ENCODE measurements around the gene SLC25A40. TPM values are rescaled to one million over a fixed set of nuclear protein-coding genes. Genes with fewer than 3 reads are reported as not detected.

SLC25A40 gene
- total RNA-seq, 1 donor from 2014 or later, result 4.0 TPM

DNA sequence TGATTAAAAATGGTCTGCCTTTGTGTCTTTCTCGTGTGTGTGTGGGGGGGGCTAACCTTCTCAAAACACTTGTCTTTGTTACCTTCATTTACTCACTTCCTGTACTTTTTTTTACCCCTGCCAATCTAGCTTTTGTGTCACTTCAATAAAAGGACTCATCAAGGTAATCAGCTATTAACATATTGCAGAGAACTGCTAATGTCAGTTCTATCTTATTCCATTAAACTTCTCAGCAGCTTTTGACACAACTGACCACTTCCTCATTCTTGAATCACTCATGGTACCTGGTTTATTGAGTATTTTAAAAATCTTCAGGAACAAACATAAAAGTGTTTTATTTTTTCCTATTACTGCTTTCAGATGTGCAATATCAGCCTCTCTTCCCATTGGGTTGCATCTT, 59.8 kb downstream of the SLC25A40 start:
- H3K36me3 ChIP-seq, result no peaks in the 10 kb centered on the region
- DNase-seq (ENCODE audit: low spot score in 2 of 2), result no peak
- H3K4me3 ChIP-seq, result no peak overlapping the region
- TF ChIP-seq, protein P1, sequence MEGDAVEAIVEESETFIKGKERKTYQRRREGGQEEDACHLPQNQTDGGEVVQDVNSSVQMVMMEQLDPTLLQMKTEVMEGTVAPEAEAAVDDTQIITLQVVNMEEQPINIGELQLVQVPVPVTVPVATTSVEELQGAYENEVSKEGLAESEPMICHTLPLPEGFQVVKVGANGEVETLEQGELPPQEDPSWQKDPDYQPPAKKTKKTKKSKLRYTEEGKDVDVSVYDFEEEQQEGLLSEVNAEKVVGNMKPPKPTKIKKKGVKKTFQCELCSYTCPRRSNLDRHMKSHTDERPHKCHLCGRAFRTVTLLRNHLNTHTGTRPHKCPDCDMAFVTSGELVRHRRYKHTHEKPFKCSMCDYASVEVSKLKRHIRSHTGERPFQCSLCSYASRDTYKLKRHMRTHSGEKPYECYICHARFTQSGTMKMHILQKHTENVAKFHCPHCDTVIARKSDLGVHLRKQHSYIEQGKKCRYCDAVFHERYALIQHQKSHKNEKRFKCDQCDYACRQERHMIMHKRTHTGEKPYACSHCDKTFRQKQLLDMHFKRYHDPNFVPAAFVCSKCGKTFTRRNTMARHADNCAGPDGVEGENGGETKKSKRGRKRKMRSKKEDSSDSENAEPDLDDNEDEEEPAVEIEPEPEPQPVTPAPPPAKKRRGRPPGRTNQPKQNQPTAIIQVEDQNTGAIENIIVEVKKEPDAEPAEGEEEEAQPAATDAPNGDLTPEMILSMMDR (IDR thresholded peaks at IDR 0.05), result no peak
- no peaks in the 10 kb centered on the region for H3K27me3 ChIP-seq
- intact Hi-C loops (cut with DNase I), result no loop called here
- no peaks in the 10 kb centered on the region for H3K9me3 ChIP-seq
- H3K27ac ChIP-seq, result no peak overlapping the region
- H3K4me1 ChIP-seq, result no peaks in the 10 kb centered on the region

DNA sequence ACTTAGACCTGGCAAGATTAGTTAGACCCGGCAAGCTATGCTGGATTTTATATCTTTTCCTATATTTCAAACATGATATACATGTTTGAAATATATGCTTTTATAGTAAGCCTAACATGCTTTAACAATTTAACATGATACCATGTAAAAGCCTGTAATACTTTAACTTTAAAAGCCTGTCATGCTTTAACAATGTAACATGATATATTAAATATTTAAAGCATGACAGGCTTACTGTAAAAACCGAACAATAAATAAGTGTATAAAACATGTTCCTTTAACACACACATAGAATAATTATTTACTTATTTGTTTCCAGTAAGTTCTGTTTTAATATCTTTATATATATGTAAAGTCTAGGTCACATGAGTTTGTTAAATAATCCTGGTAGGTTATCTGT, 65.4 kb downstream of the SLC25A40 start:
- H3K4me3 ChIP-seq, result no peak overlapping the region
- TF ChIP-seq, protein P1 (IDR thresholded peaks at IDR 0.05), result no peak
- no peak overlapping the region for H3K27ac ChIP-seq
- no peaks in the 10 kb centered on the region for H3K4me1 ChIP-seq
- H3K27me3 ChIP-seq, result no peaks in the 10 kb centered on the region
- no peak for DNase-seq (ENCODE audit: low spot score in 2 of 2)
- no peaks in the 10 kb centered on the region for H3K9me3 ChIP-seq
- H3K36me3 ChIP-seq, result no peaks in the 10 kb centered on the region
- intact Hi-C loops (cut with DNase I), result no loop called here

DNA sequence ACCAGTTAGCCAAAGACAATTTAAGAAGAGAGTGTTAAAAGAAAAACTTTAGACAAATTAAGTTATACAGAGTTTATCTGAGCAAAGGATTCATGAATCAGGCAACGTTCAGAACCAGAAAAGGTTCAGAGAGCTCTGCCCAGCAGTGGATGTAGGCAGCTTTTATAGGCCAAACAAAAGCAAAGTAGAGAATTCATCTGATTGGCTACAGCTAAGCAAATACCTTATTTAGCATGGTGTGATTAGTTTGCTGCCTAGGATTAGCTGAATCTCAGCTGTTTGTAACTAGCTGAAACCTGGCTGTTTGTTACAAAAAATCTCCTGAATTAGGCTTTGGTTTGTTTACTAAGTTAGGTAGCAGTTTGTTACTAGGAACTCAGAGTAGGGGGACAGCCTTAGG, 66.0 kb downstream of the SLC25A40 start:
- intact Hi-C loops (cut with DNase I), result no loop called here
- DNase-seq (ENCODE audit: low spot score in 2 of 2), result no peak
- TF ChIP-seq, protein P1 (IDR thresholded peaks at IDR 0.05), result no peak
- H3K4me3 ChIP-seq, result no peak overlapping the region
- no peak overlapping the region for H3K27ac ChIP-seq
- H3K4me1 ChIP-seq, result no peaks in the 10 kb centered on the region
- H3K9me3 ChIP-seq, result no peaks in the 10 kb centered on the region
- no peaks in the 10 kb centered on the region for H3K36me3 ChIP-seq
- H3K27me3 ChIP-seq, result no peaks in the 10 kb centered on the region

DNA sequence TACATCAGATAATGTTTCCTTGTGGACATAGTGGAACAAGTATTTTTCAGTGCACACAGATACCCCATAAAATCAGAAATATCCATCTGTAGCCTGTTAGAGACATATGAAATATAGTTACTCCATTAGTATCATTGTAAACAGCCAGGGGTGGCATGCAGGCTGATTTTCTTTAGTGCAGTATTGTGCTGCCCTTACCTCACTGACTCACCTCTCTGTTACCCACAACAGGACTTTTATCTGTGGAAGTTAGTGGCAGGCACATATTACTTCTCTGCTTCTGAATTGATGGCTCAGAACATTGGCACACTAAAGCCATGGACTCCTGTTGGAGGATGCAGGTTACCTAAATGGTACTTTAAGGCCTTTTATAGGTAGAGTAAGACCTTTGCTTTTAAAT, 70.0 kb downstream of the SLC25A40 start:
- no peaks in the 10 kb centered on the region for H3K36me3 ChIP-seq
- H3K9me3 ChIP-seq, result no peaks in the 10 kb centered on the region
- TF ChIP-seq, protein P1 (IDR thresholded peaks at IDR 0.05), result no peak
- H3K27me3 ChIP-seq, result no peaks in the 10 kb centered on the region
- intact Hi-C loops (cut with DNase I), result no loop called here
- no peak for DNase-seq (ENCODE audit: low spot score in 2 of 2)
- no peak overlapping the region for H3K27ac ChIP-seq
- H3K4me1 ChIP-seq, result no peaks in the 10 kb centered on the region
- no peak overlapping the region for H3K4me3 ChIP-seq

DNA sequence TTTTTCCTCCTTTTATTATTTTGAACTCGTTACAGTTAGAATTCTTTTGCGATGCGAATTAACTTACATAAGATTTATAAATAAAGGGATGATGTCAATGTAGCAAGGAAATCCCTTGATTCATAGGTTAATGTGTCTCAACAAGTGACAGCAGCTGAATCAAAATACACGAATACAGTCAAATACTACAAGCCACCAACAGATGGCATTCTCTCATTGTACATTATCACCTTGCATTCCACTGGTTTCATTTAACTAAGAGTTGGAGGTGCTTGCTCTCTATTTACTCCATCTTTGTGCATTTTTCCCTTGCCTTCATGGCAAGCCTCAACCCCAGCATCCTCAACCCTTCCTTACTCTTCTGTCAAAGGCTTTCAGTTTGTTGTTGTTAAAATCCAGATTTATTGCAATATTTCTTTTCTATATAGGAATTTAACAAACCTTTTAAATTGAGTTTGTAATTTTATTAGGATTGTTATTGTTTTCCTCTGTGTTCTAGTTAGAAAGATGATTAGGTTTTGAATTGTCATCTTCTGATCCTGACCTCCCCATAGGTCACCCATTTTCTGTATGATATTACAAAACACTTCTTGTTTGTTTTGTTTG, 78.3 kb downstream of the SLC25A40 start:
- Histone ChIP-seq H3K4me3 (no peak overlapping the region), H3K9me3 (peaks cover 0 to 2% of the 10 kb centered on the region in 2 donors), H3K27ac (no peak overlapping the region), H3K36me3 (no peaks in the 10 kb centered on the region), H3K27me3 (no peaks in the 10 kb centered on the region), H3K4me1 (no peaks in the 10 kb centered on the region)
- TF ChIP-seq, protein P1 (IDR thresholded peaks at IDR 0.05), result peak in 2 of 3 experiments; percentile 20 to 44
- intact Hi-C loops (cut with DNase I), result loop anchor here (2.0 kb wide), 2 partner anchors 87 to 313 kb away; no protein-coding TSS in a partner anchor
- DNase-seq (ENCODE audit: low spot score in 2 of 2), result no peak

DNA sequence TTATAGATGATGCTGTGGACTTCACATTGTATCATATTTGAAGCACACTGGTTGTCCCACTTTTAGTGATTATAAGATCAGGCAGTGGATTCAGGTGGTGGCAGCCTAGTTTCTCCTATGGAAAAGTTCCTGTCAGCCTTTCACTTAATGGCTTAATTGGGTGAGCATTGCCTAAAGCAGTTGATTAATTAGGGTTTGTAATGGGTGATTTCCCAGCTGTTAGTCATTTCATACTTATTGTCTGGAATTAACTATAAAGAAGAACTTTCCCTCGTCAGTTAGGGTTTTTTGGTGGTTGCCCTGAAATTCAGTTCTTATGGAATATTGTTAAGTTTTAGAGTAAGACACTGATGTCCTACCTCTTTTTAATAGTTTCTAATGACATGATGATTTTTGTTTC, 78.8 kb downstream of the SLC25A40 start:
- Histone ChIP-seq H3K36me3 (no peaks in the 10 kb centered on the region), H3K4me3 (no peak overlapping the region), H3K27ac (no peak overlapping the region), H3K4me1 (no peaks in the 10 kb centered on the region), H3K9me3 (peaks cover 0 to 2% of the 10 kb centered on the region in 2 donors), H3K27me3 (no peaks in the 10 kb centered on the region)
- TF ChIP-seq, protein P1 (IDR thresholded peaks at IDR 0.05), result no peak
- intact Hi-C loops (cut with DNase I), result loop anchor here (2.0 kb wide), 1 partner anchor 313 kb away; no protein-coding TSS in a partner anchor
- DNase-seq (ENCODE audit: low spot score in 2 of 2), result no peak

All from ascending aorta (tissue), 2 donors.